Duodenal mucosa (tissue), 2 donors: ENCODE data around the gene DNMT3L.

Experiments
- H3K27ac ChIP-seq: one replicate; pipeline ENCODE4 v1.7.0; 2013; ENCODE audit warnings: low read depth, low read length
- H3K27me3 ChIP-seq, 2 donors: one replicate each; pipeline ENCODE4 v1.7.0; 2013; ENCODE audit warnings: low read length in 2 of 2, control low read depth in 1 of 2; ENCODE audit not compliant: insufficient read depth in 2 of 2, control insufficient read depth in 1 of 2
- H3K36me3 ChIP-seq, 2 donors: one replicate each; pipeline ENCODE4 v1.7.0; 2013; ENCODE audit warnings: low read length in 2 of 2, control low read depth in 1 of 2; ENCODE audit not compliant: insufficient read depth in 2 of 2, control insufficient read depth in 1 of 2
- H3K4me1 ChIP-seq, 2 donors: one replicate each; pipeline ENCODE4 v1.7.0; 2013; ENCODE audit warnings: low read length in 2 of 2, control low read depth in 1 of 2; ENCODE audit not compliant: insufficient read depth in 2 of 2, control insufficient read depth in 1 of 2
- H3K4me3 ChIP-seq, 2 donors: one replicate each; pipeline ENCODE4 v1.7.0; 2013; ENCODE audit warnings: low read length in 2 of 2, low read depth in 1 of 2
- H3K9ac ChIP-seq, 2 donors: one replicate each; pipeline ENCODE4 v1.7.0; 2013; ENCODE audit warnings: low read length in 2 of 2, low read depth in 1 of 2
- H3K9me3 ChIP-seq, 2 donors: one replicate each; pipeline ENCODE4 v1.7.0; 2013; ENCODE audit warnings: low read length in 2 of 2, control low read depth in 1 of 2; ENCODE audit not compliant: control insufficient read depth in 1 of 2

The DNMT3L gene

GRCh38 chr21:44301141-44301540, 39.4 kb upstream of the DNMT3L start:
- no peaks in the 10 kb centered on the region for H3K9me3 ChIP-seq
- H3K9ac ChIP-seq: peak overlapping the region; percentile 77 to 81
- peaks cover 52 to 69% of the 10 kb centered on the region in 2 donors for H3K4me1 ChIP-seq
- no peaks in the 10 kb centered on the region for H3K27me3 ChIP-seq
- peak overlapping the region; percentile 87 to 93 for H3K4me3 ChIP-seq
- H3K27ac ChIP-seq: peak overlapping the region; percentile 82
- peaks cover 0 to 3% of the 10 kb centered on the region in 2 donors for H3K36me3 ChIP-seq

GRCh38 chr21:44300262-44300959, 38.7 kb upstream of the DNMT3L start:
- Histone ChIP-seq H3K9ac (peak overlapping the region; percentile 77 to 81), H3K9me3 (no peaks in the 10 kb centered on the region), H3K4me3 (peak overlapping the region; percentile 87 to 93), H3K27ac (peak overlapping the region; percentile 82), H3K4me1 (peaks cover 51 to 65% of the 10 kb centered on the region in 2 donors), H3K36me3 (no peaks in the 10 kb centered on the region), H3K27me3 (no peaks in the 10 kb centered on the region)

GRCh38 chr21:44299458-44300261, 38.0 kb upstream of the DNMT3L start, which contains the start of gene PFKL:
PFKL (plus strand) TSS chr21:44300053; CDS start chr21:44300106, 53 bp downstream.
- peak within 1 kb of the TSS; percentile 87 to 93 for H3K4me3 ChIP-seq
- H3K4me1 ChIP-seq: peaks cover 44 to 58% of the 10 kb centered on the region in 2 donors

GRCh38 chr21:44299085-44299457, 37.4 kb upstream of the DNMT3L start:
- H3K27ac ChIP-seq: peak overlapping the region; percentile 78
- H3K27me3 ChIP-seq: no peaks in the 10 kb centered on the region
- H3K4me1 ChIP-seq: peaks cover 39 to 52% of the 10 kb centered on the region in 2 donors
- peak overlapping the region; percentile 70 to 93 for H3K4me3 ChIP-seq
- no peaks in the 10 kb centered on the region for H3K36me3 ChIP-seq
- no peaks in the 10 kb centered on the region for H3K9me3 ChIP-seq
- peak overlapping the region; percentile 58 to 75 for H3K9ac ChIP-seq

More at GRCh38 chr21:44299458-44300261, 38.0 kb upstream of the DNMT3L start, which contains the start of gene PFKL:
- Histone ChIP-seq H3K36me3 (no peaks in the 10 kb centered on the region), H3K27me3 (no peaks in the 10 kb centered on the region), H3K9ac (peak within 1 kb of the TSS; percentile 77 to 81), H3K9me3 (no peaks in the 10 kb centered on the region), H3K27ac (peak within 1 kb of the TSS; percentile 82)

- Histone ChIP-seq H3K27ac (no peak overlapping the region), H3K4me1 (peaks cover 32 to 44% of the 10 kb centered on the region in 2 donors)
These were observed 36.6 kb upstream of the DNMT3L start for GRCh38 chr21:44298301-44298700.

GRCh38 chr21:44297525-44298290, 36.0 kb upstream of the DNMT3L start:
- Histone ChIP-seq H3K4me3 (no peak overlapping the region), H3K27me3 (no peaks in the 10 kb centered on the region), H3K9ac (no peak overlapping the region), H3K36me3 (no peaks in the 10 kb centered on the region), H3K27ac (no peak overlapping the region), H3K4me1 (peaks cover 30 to 38% of the 10 kb centered on the region in 2 donors), H3K9me3 (no peaks in the 10 kb centered on the region)

More at GRCh38 chr21:44298301-44298700, 36.6 kb upstream of the DNMT3L start:
- no peaks in the 10 kb centered on the region for H3K27me3 ChIP-seq
- H3K36me3 ChIP-seq: no peaks in the 10 kb centered on the region
- H3K4me3 ChIP-seq: no peak overlapping the region
- no peaks in the 10 kb centered on the region for H3K9me3 ChIP-seq
- no peak overlapping the region for H3K9ac ChIP-seq

GRCh38 chr21:44296916-44297315, 35.2 kb upstream of the DNMT3L start:
- Histone ChIP-seq H3K4me3 (no peak overlapping the region), H3K9ac (no peak overlapping the region), H3K27ac (no peak overlapping the region), H3K9me3 (no peaks in the 10 kb centered on the region), H3K27me3 (no peaks in the 10 kb centered on the region), H3K4me1 (peaks cover 22 to 30% of the 10 kb centered on the region in 2 donors), H3K36me3 (no peaks in the 10 kb centered on the region)

- Histone ChIP-seq H3K9ac (no peak overlapping the region), H3K4me3 (no peak overlapping the region), H3K27me3 (no peaks in the 10 kb centered on the region), H3K4me1 (peaks cover 16 to 22% of the 10 kb centered on the region in 2 donors), H3K36me3 (no peaks in the 10 kb centered on the region), H3K9me3 (no peaks in the 10 kb centered on the region), H3K27ac (no peak overlapping the region)
These were observed 34.4 kb upstream of the DNMT3L start for GRCh38 chr21:44296103-44296519.

GRCh38 chr21:44295646-44296045, 33.9 kb upstream of the DNMT3L start:
- Histone ChIP-seq H3K4me1 (peaks cover 11 to 17% of the 10 kb centered on the region in 2 donors), H3K27me3 (no peaks in the 10 kb centered on the region), H3K4me3 (no peak overlapping the region), H3K9ac (no peak overlapping the region), H3K9me3 (no peaks in the 10 kb centered on the region), H3K27ac (no peak overlapping the region), H3K36me3 (no peaks in the 10 kb centered on the region)
